Activated naive CD4-positive, alpha-beta T cell treated with anti-CD3 and anti-CD28 coated beads, Interleukin-2, amount 10 ng/mL, durations not matched to agents 7 days and 5 days (primary cell): ENCODE data around the gene GPR15LG.
A peak's percentile ranks its signal among the peaks of the same experiment; 100 is the strongest.
"Not testable (repeated sequence)": the region's sequence is repeated elsewhere in the genome, so short reads cannot be mapped to it uniquely, and the experiment has no call there.

ENCODE experiments used
- CTCF ChIA-PET: fragments of 350-600 bp; sonication (Branson Sonifier 250); formaldehyde crosslinking; loops from one replicate; lab custom pipeline; 2021; ENCODE audit warnings: antibody characterized with exemption; lab: Charles Lee
- DNase-seq: peaks from one replicate; pipeline ENCODE4 v3.0.0-alpha.2; 2020
- H3K27ac Mint-ChIP-seq: one replicate; pipeline ENCODE4 v1.8.0; 2021; ENCODE audit warnings: mild to moderate bottlenecking, moderate library complexity, mixed read lengths
- H3K27me3 Mint-ChIP-seq: one replicate; pipeline ENCODE4 v1.8.0; 2021; ENCODE audit warnings: mild to moderate bottlenecking, mixed read lengths
- H3K36me3 Mint-ChIP-seq: one replicate; pipeline ENCODE4 v1.8.0; 2021; ENCODE audit warnings: mixed read lengths
- H3K4me1 Mint-ChIP-seq: one replicate; pipeline ENCODE4 v1.8.0; 2021; ENCODE audit warnings: mixed read lengths
- H3K4me3 Mint-ChIP-seq: one replicate; pipeline ENCODE4 v1.8.0; 2021; ENCODE audit warnings: mild to moderate bottlenecking, moderate library complexity, mixed read lengths
- H3K9me3 Mint-ChIP-seq: one replicate; pipeline ENCODE4 v1.8.0; 2021; ENCODE audit warnings: mixed read lengths

Gene GPR15LG

GRCh38 chr10:84173501-84173929, at the start of gene GPR15LG:
Gene GPR15LG (plus strand): TSS chr10:84173801. CDS start chr10:84173852, 51 bp downstream.
- no peak within 1 kb of the TSS for H3K4me3 Mint-ChIP-seq
- no peak for DNase-seq
- CTCF ChIA-PET: interaction anchor here (1.0 kb wide), 1 partner anchor 25 kb away, joined by 3 read pairs; no protein-coding TSS in a partner anchor
- H3K4me1 Mint-ChIP-seq: peaks cover 6% of the 10 kb centered on the region
- no peaks in the 10 kb centered on the region for H3K9me3 Mint-ChIP-seq
- H3K27me3 Mint-ChIP-seq: peaks cover 7% of the 10 kb centered on the region
- H3K27ac Mint-ChIP-seq: no peak within 1 kb of the TSS
- no peaks in the 10 kb centered on the region for H3K36me3 Mint-ChIP-seq

GRCh38 chr10:84125910-84126784, 47.5 kb upstream of the GPR15LG start:
- H3K27me3 Mint-ChIP-seq, H3K36me3 Mint-ChIP-seq, H3K4me3 Mint-ChIP-seq, DNase-seq, H3K4me1 Mint-ChIP-seq, H3K27ac Mint-ChIP-seq: not testable (repeated sequence)
- CTCF ChIA-PET: interaction anchor here (0.6 to 1.2 kb wide), 2 partner anchors 22 to 97 kb away, joined by 3 to 5 read pairs; no protein-coding TSS in a partner anchor
- peaks cover 11% of the 10 kb centered on the region for H3K9me3 Mint-ChIP-seq

DNA sequence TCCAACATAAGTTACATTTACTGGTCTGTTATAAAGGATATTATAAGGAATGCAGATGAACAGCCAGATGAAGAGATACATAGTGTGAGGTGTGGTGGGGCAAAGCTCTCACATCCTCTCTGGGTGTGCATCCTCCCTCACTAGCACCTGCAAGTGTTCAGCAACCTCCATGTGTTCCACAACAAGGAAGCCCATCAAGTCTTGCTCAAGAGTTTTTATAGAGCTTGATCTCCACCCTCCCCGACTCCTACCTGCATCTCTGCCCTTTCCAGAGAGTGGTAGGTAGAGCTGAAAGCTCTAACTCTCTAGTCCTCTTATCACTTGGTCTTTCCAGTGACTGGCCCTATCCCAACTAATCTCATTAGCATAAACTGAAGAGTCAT, 46.8 kb upstream of the GPR15LG start:
- no peak overlapping the region for H3K27ac Mint-ChIP-seq

DNA sequence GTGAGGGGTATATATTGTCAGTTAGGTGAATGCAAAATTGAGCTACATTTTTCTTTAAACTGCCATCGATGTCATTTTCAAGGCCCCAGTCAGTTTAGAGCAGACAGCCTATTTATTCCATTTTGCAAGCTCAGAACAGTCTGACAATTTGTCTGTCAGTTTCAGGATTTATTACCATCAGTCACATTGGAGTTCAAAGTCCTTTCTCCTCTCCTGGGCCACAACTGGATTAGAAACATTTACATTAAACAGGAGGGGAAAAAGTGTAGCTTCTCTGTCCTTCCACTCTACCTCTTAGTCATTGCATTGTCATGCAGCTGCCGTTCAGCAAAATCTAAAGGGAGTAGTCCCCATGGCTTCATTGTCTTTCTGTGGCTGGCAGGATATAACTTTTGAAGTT, 37.8 kb upstream of the GPR15LG start:
- CTCF ChIA-PET: no interaction called here
- peaks cover 2% of the 10 kb centered on the region for H3K36me3 Mint-ChIP-seq
- H3K4me1 Mint-ChIP-seq: peaks cover 18% of the 10 kb centered on the region
- peaks cover 9% of the 10 kb centered on the region for H3K27me3 Mint-ChIP-seq
- no peak overlapping the region for H3K27ac Mint-ChIP-seq
- DNase-seq: no peak
- no peaks in the 10 kb centered on the region for H3K9me3 Mint-ChIP-seq
- no peak overlapping the region for H3K4me3 Mint-ChIP-seq

More for the DNA sequence above, 46.8 kb upstream of the GPR15LG start:
- no peaks in the 10 kb centered on the region for H3K4me1 Mint-ChIP-seq
- no peak for DNase-seq
- no peak overlapping the region for H3K4me3 Mint-ChIP-seq
- peaks cover 5% of the 10 kb centered on the region for H3K27me3 Mint-ChIP-seq
- peaks cover 11% of the 10 kb centered on the region for H3K9me3 Mint-ChIP-seq
- CTCF ChIA-PET: interaction anchor here (1.2 kb wide), 1 partner anchor 22 kb away, joined by 5 read pairs; no protein-coding TSS in a partner anchor
- peaks cover 2% of the 10 kb centered on the region for H3K36me3 Mint-ChIP-seq

GRCh38 chr10:84137811-84138210, 35.8 kb upstream of the GPR15LG start:
- DNase-seq: no peak
- Mint-ChIP-seq H3K36me3 (peaks cover 2% of the 10 kb centered on the region), H3K4me1 (peaks cover 29% of the 10 kb centered on the region), H3K9me3 (no peaks in the 10 kb centered on the region), H3K27ac (peak overlapping the region; percentile 99), H3K4me3 (peak overlapping the region; percentile 97), H3K27me3 (peaks cover 9% of the 10 kb centered on the region)
- CTCF ChIA-PET: interaction anchor here (0.6 to 3.3 kb wide), 2 partner anchors 11 to 78 kb away, joined by 3 to 16 read pairs; no protein-coding TSS in a partner anchor

- H3K27me3 Mint-ChIP-seq: peaks cover 9% of the 10 kb centered on the region
- DNase-seq: peak; percentile 52
- H3K4me3 Mint-ChIP-seq: peak overlapping the region; percentile 97
- H3K36me3 Mint-ChIP-seq: peaks cover 8% of the 10 kb centered on the region
- CTCF ChIA-PET: interaction anchor here (1.2 to 3.3 kb wide), 2 partner anchors 10 to 76 kb away, joined by 3 to 16 read pairs; no protein-coding TSS in a partner anchor
- H3K4me1 Mint-ChIP-seq: peaks cover 31% of the 10 kb centered on the region
- H3K9me3 Mint-ChIP-seq: no peaks in the 10 kb centered on the region
- H3K27ac Mint-ChIP-seq: peak overlapping the region; percentile 99
Measured at GRCh38 chr10:84138478-84139125, 35.0 kb upstream of the GPR15LG start.

DNA sequence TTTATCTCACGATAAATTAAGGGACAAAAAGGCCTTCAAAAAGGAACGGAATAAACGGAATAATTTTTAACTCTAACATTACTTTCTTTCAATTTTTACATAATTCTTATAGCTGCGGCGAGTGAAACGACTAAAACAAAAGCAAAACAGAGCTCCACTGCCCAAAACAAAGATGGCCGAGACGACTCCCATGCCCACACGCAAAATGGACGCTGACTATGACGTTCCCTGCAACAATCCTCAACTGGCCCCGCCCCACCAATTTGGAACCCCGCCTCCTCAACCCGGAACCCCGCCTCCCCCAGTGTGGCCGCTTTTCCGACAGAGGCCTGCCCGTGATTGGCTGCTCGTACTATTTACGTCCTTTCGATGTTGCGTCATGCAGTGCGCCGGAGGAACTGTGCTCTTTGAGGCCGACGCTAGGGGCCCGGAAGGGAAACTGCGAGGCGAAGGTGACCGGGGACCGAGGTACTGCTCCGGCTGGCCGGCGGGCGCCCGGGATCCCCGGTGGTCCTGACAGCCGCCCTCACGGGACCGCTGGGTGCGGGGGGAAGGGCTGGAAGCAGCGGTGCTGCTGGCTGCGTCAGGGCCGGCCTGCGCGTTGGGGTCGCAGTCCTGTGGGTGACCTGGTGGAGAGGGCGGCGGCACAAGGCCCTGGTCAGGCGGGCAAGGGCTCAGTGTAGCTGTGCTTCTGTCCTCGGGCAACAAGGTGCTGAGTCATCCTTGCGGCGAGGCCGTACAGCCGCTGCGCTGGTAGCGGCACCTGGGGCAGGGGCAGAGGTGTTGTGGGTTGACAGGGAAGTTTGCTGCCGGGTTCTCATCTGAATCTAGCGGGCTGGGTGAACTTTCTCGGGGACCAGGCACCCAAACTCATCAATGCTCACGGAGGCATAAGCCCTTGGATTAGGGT, 34.2 kb upstream of the GPR15LG start, which contains the start of gene GHITM:
Gene GHITM, plus strand, starts transcription at position 384 of the 910 bp plus-strand sequence. CDS start 1,992 bp downstream, outside the sequence.
- Mint-ChIP-seq H3K27ac (peak within 1 kb of the TSS; percentile 99), H3K36me3 (peaks cover 13% of the 10 kb centered on the region), H3K4me1 (peaks cover 31% of the 10 kb centered on the region), H3K4me3 (peak within 1 kb of the TSS; percentile 97), H3K27me3 (peaks cover 4% of the 10 kb centered on the region), H3K9me3 (no peaks in the 10 kb centered on the region)
- CTCF ChIA-PET: interaction anchor here (1.2 to 3.3 kb wide), 3 partner anchors 9 to 75 kb away, joined by 3 to 16 read pairs (median 3); no protein-coding TSS in a partner anchor
- DNase-seq: peak; percentile 100

- CTCF ChIA-PET: interaction anchor here (1.2 to 3.3 kb wide), 3 partner anchors 9 to 68 kb away, joined by 3 to 16 read pairs (median 3); no protein-coding TSS in a partner anchor
- DNase-seq: peak; percentile 31
- Mint-ChIP-seq H3K4me3 (peak overlapping the region; percentile 97), H3K9me3 (no peaks in the 10 kb centered on the region), H3K27ac (peak overlapping the region; percentile 99), H3K27me3 (peaks cover 4% of the 10 kb centered on the region), H3K36me3 (peaks cover 17% of the 10 kb centered on the region), H3K4me1 (peaks cover 31% of the 10 kb centered on the region)
Measured at GRCh38 chr10:84140036-84140379, 33.6 kb upstream of the GPR15LG start.

GRCh38 chr10:84147347-84147746, 26.3 kb upstream of the GPR15LG start:
- Mint-ChIP-seq H3K27ac (no peak overlapping the region), H3K27me3 (no peaks in the 10 kb centered on the region), H3K9me3 (no peaks in the 10 kb centered on the region), H3K4me3 (no peak overlapping the region), H3K4me1 (peaks cover 13% of the 10 kb centered on the region), H3K36me3 (peaks cover 59% of the 10 kb centered on the region)
- no peak for DNase-seq
- CTCF ChIA-PET: interaction anchor here (1.1 to 6.2 kb wide), 15 partner anchors 8 to 109 kb away, joined by 3 to 146 read pairs (median 7); partner anchors contain the start of genes CDHR1, GHITM and GPR15LG

GRCh38 chr10:84148006-84148597, 25.5 kb upstream of the GPR15LG start:
- H3K27ac Mint-ChIP-seq, H3K27me3 Mint-ChIP-seq, H3K4me3 Mint-ChIP-seq, H3K9me3 Mint-ChIP-seq, H3K4me1 Mint-ChIP-seq, DNase-seq: not testable (repeated sequence)
- peaks cover 60% of the 10 kb centered on the region for H3K36me3 Mint-ChIP-seq
- CTCF ChIA-PET: interaction anchor here (1.1 to 6.2 kb wide), 20 partner anchors 9 to 109 kb away, joined by 3 to 146 read pairs (median 6); partner anchors contain the start of genes CDHR1, GHITM and GPR15LG

- Mint-ChIP-seq H3K27me3 (no peaks in the 10 kb centered on the region), H3K4me3 (no peak overlapping the region), H3K27ac (peak overlapping the region; percentile 38), H3K4me1 (peaks cover 9% of the 10 kb centered on the region), H3K36me3 (peaks cover 58% of the 10 kb centered on the region), H3K9me3 (no peaks in the 10 kb centered on the region)
- DNase-seq: no peak
- CTCF ChIA-PET: interaction anchor here (0.9 to 6.2 kb wide), 7 partner anchors 10 to 107 kb away, joined by 3 to 146 read pairs (median 14); partner anchors contain the start of gene GHITM
Measured at GRCh38 chr10:84149854-84150253, 23.7 kb upstream of the GPR15LG start.

GRCh38 chr10:84152769-84153168, 20.8 kb upstream of the GPR15LG start:
- H3K27me3 Mint-ChIP-seq: no peaks in the 10 kb centered on the region
- H3K4me1 Mint-ChIP-seq: peaks cover 17% of the 10 kb centered on the region
- CTCF ChIA-PET: interaction anchor here (1.2 kb wide), 1 partner anchor 12 kb away, joined by 3 read pairs; no protein-coding TSS in a partner anchor
- no peak overlapping the region for H3K4me3 Mint-ChIP-seq
- DNase-seq: no peak
- H3K27ac Mint-ChIP-seq: no peak overlapping the region
- peaks cover 40% of the 10 kb centered on the region for H3K36me3 Mint-ChIP-seq
- H3K9me3 Mint-ChIP-seq: no peaks in the 10 kb centered on the region
